ENCODE data around the gene DIPK2B. TPM values are rescaled to one million over a fixed set of nuclear protein-coding genes. Genes with fewer than 3 reads are reported as not detected.

Gene DIPK2B
- not detected in 2 replicates for total RNA-seq
- total RNA-seq (2013), result 0.33 TPM
- polyA plus RNA-seq, result not detected in 2 replicates
- not detected in 2 replicates for polyA minus RNA-seq

- Histone ChIP-seq H2AFZ (ENCODE audit: insufficient read depth, low read depth, low read length, poor library complexity, severe bottlenecking) (no peak within 1 kb of the TSS), H3K4me3 (ENCODE audit: control extremely low read depth in 1 of 5, extremely low read depth in 1 of 5, insufficient read depth in 1 of 5, low read depth in 2 of 5, low read length in 4 of 5) (no peak within 1 kb of the TSS), H3K27me3 (replicated peaks in 1 of 4; ENCODE audit: control extremely low read depth in 1 of 4, control insufficient read depth in 3 of 4, insufficient read depth in 4 of 4, low read length in 3 of 4) (no peaks in the 10 kb centered on the region), H3K4me2 (replicated peaks; ENCODE audit: low read depth, low read length, poor library complexity, severe bottlenecking) (no peak within 1 kb of the TSS), H3K9me3 (ENCODE audit: control extremely low read depth in 1 of 3, control insufficient read depth in 2 of 3, insufficient read depth in 1 of 3, low read length in 2 of 3) (no peaks in the 10 kb centered on the region), H3K79me2 (ENCODE audit: control insufficient read depth, insufficient read depth, low read length) (no peaks in the 10 kb centered on the region), H4K20me1 (ENCODE audit: control insufficient read depth, insufficient read depth, low read length, poor library complexity, severe bottlenecking) (no peaks in the 10 kb centered on the region), H3K4me1 (ENCODE audit: control insufficient read depth in 2 of 2, insufficient read depth in 2 of 2, low read length in 2 of 2) (no peaks in the 10 kb centered on the region), H3K27ac (ENCODE audit: low read length in 2 of 2) (no peak within 1 kb of the TSS), H3K9ac (ENCODE audit: low read length) (no peak within 1 kb of the TSS), H3K36me3 (replicated peaks in 1 of 2; ENCODE audit: control extremely low read depth in 1 of 2, control insufficient read depth in 1 of 2, extremely low read depth in 1 of 2, insufficient read depth in 2 of 2, low read length in 1 of 2) (no peaks in the 10 kb centered on the region)
- POLR2A ChIA-PET, result no interaction called here
- no peaks in the 10 kb centered on the region for H3K4me1 Mint-ChIP-seq
- H3K4me3 Mint-ChIP-seq, result no peak within 1 kb of the TSS
- peaks cover 2% of the 10 kb centered on the region for H3K9me3 Mint-ChIP-seq (ENCODE audit: insufficient read depth)
- ATAC-seq (ENCODE audit: low read depth) (no peak), DNase-seq (no peak)
- intact Hi-C loops (cut with micrococcal nuclease), result no loop called here
- TF ChIP-seq EZH2 (IDR thresholded peaks at IDR 0.05; ENCODE audit: borderline replicate concordance, insufficient read depth, low read depth, low read length, poor library complexity, severe bottlenecking) (no peak), CTCF (IDR thresholded peaks at IDR 0.05) (no peak)
- WGBS (ENCODE audit: insufficient coverage), result 32% methylated on average over 6 of the region's 9 CpGs
- peaks cover 19% of the 10 kb centered on the region for H3K27me3 Mint-ChIP-seq
- CTCF ChIA-PET, result no interaction called here
- H3K27ac Mint-ChIP-seq, result no peak within 1 kb of the TSS
Measured at GRCh38 chrX:45200741-45201234, at the start of gene DIPK2B. TSS of gene DIPK2B (minus strand) at chrX:45200876. CDS start at chrX:45200826, 50 bp downstream.

GRCh38 chrX:45240301-45240700, 39.6 kb upstream of the DIPK2B start:
- H3K27ac ChIP-seq (ENCODE audit: low read length in 2 of 2), result no peak overlapping the region
- no peak overlapping the region for H3K27ac Mint-ChIP-seq
- no peak for ATAC-seq (ENCODE audit: low read depth)
- H3K79me2 ChIP-seq (ENCODE audit: control insufficient read depth, insufficient read depth, low read length), result no peaks in the 10 kb centered on the region
- no peaks in the 10 kb centered on the region for H3K36me3 ChIP-seq (replicated peaks in 1 of 2; ENCODE audit: control extremely low read depth in 1 of 2, control insufficient read depth in 1 of 2, extremely low read depth in 1 of 2, insufficient read depth in 2 of 2, low read length in 1 of 2)
- no peak overlapping the region for H3K4me3 Mint-ChIP-seq
- H3K4me1 Mint-ChIP-seq, result no peaks in the 10 kb centered on the region
- ChIA-PET POLR2A (no interaction called here), CTCF (no interaction called here)
- H3K4me3 ChIP-seq (ENCODE audit: control extremely low read depth in 1 of 5, extremely low read depth in 1 of 5, insufficient read depth in 1 of 5, low read depth in 2 of 5, low read length in 4 of 5), result no peak overlapping the region
- no peaks in the 10 kb centered on the region for H4K20me1 ChIP-seq (ENCODE audit: control insufficient read depth, insufficient read depth, low read length, poor library complexity, severe bottlenecking)
- no peak overlapping the region for H2AFZ ChIP-seq (ENCODE audit: insufficient read depth, low read depth, low read length, poor library complexity, severe bottlenecking)
- TF ChIP-seq EZH2 (IDR thresholded peaks at IDR 0.05; ENCODE audit: borderline replicate concordance, insufficient read depth, low read depth, low read length, poor library complexity, severe bottlenecking) (no peak), CTCF (IDR thresholded peaks at IDR 0.05) (no peak)
- no peaks in the 10 kb centered on the region for H3K9me3 ChIP-seq (ENCODE audit: control extremely low read depth in 1 of 3, control insufficient read depth in 2 of 3, insufficient read depth in 1 of 3, low read length in 2 of 3)
- H3K4me1 ChIP-seq (ENCODE audit: control insufficient read depth in 2 of 2, insufficient read depth in 2 of 2, low read length in 2 of 2), result no peaks in the 10 kb centered on the region
- no peaks in the 10 kb centered on the region for H3K27me3 Mint-ChIP-seq
- no peaks in the 10 kb centered on the region for H3K9me3 Mint-ChIP-seq (ENCODE audit: insufficient read depth)
- H3K4me2 ChIP-seq (replicated peaks; ENCODE audit: low read depth, low read length, poor library complexity, severe bottlenecking), result no peak overlapping the region
- no peak for DNase-seq
- no peaks in the 10 kb centered on the region for H3K27me3 ChIP-seq (replicated peaks in 1 of 4; ENCODE audit: control extremely low read depth in 1 of 4, control insufficient read depth in 3 of 4, insufficient read depth in 4 of 4, low read length in 3 of 4)
- H3K9ac ChIP-seq (ENCODE audit: low read length), result no peak overlapping the region
- no CpG with 5 or more reads among the region's 4 CpGs for WGBS (ENCODE audit: insufficient coverage)
- intact Hi-C loops (cut with micrococcal nuclease), result no loop called here

All from B cell (primary cell).